Transverse colon (tissue), 4 donors: Measurements from ENCODE around the gene NR1H3.

Experiments used
- CTCF ChIP-seq, 5 experiments: fragments of 200-600 bp in 3 of 5; fragments of 450-650 bp in 2 of 5; sonication (generic) in 3 of 5; IDR thresholded peaks; 1 replicate in 2 of 5; 2 replicates in 3 of 5; pipeline ENCODE4 v1.5.1; 2016 to 2017; ENCODE audit warnings: antibody characterized with exemption in 5 of 5, inconsistent platforms in 3 of 5, mild to moderate bottlenecking in 2 of 5, moderate library complexity in 1 of 5
- EP300 ChIP-seq: sonication (generic); formaldehyde crosslinking; IDR thresholded peaks from one replicate; pipeline ENCODE4 v1.6.1; 2017; ENCODE audit warnings: antibody characterized with exemption, low read depth
- POLR2A ChIP-seq: fragments of 450-650 bp; IDR thresholded peaks from one replicate; pipeline ENCODE4 v1.6.1; 2016; ENCODE audit warnings: antibody characterized with exemption, mild to moderate bottlenecking, moderate library complexity
- POLR2AphosphoS5 ChIP-seq, 3 donors: sonication (generic); formaldehyde crosslinking; IDR thresholded peaks; one replicate each; pipeline ENCODE4 v1.6.1; 2016; ENCODE audit warnings: antibody characterized with exemption in 3 of 3

- TF ChIP-seq CTCF (IDR thresholded peaks at IDR 0.05) (no peak), POLR2A (no peak), POLR2AphosphoS5 (IDR thresholded peaks at IDR 0.05) (no peak), EP300 (no peak)
Observed at GRCh38 chr11:47251751-47252150, 6.0 kb upstream of the NR1H3 start.
